Measurements from ENCODE around the gene KDM8.
"Not testable (repeated sequence)": the region's sequence is repeated elsewhere in the genome, so short reads cannot be mapped to it uniquely, and the experiment has no call there.

Gene KDM8

DNA sequence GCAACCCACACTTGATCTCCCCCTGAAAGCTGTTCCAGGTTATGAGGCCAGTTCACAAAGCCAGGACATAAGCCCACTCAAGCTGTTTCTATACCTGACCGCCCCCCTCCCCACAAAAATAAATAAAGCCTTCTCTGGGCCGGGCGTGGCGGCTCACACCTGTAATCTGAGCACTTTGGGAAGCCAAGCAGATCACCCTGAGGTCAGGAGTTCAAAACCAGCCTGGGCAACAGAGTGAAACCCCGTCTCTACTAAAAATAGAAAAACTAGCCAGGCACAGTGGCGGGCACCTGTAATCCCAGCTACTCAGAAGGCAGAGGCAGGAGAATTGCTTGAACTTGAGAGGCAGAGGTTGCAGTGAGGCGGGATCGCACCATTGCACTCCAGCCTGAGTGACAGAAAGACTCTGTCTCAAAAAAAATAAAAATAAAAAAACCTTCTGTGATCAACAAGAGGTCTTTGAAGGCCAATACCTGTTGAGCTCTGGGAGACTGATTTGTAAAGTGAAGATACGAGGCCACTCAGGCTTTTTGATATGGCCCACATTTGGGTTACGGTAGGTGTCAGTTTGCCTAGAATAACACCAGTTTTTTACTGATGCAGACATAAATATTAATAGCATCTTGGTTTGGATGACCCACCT, 2.2 kb downstream of the KDM8 start:
- Histone ChIP-seq H3K27ac (ENCODE audit: low read depth, low read length) (no peak overlapping the region), H3K9me3 (ENCODE audit: low read length) (no peaks in the 10 kb centered on the region), H3K36me3 (ENCODE audit: insufficient read depth, low read length) (peaks cover 9% of the 10 kb centered on the region), H3K4me1 (ENCODE audit: insufficient read depth, low read length) (peaks cover 8% of the 10 kb centered on the region), H3K9ac (ENCODE audit: low read length) (no peak overlapping the region), H3K4me3 (ENCODE audit: low read depth in 1 of 2, low read length in 2 of 2) (no peak overlapping the region), H3K27me3 (ENCODE audit: control insufficient read depth in 1 of 2, insufficient read depth in 2 of 2, low read length in 2 of 2) (no peaks in the 10 kb centered on the region)

DNA sequence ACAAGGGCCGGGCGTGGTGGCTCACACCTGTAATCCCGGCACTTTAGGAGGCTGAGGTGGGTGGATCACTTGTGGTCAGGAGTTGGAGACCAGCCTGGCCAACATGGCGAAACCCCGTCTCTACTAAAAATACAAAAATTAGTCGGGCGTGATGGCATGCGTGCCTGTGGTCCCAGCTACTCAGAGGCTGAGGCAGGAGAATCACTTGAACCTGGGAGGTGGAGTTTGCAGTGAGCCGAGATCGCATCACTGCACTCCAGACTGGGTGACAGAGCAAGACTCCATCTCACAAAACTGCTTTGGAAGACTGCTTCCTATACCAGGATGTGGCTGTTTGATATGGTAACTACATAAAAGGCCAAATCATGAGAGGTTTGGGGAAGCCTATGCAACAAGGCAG, 3.8 kb downstream of the KDM8 start:
- not testable (repeated sequence) for H3K9me3 ChIP-seq (ENCODE audit: low read length); H3K9ac ChIP-seq (ENCODE audit: low read length); H3K4me1 ChIP-seq (ENCODE audit: insufficient read depth, low read length); H3K27me3 ChIP-seq (ENCODE audit: control insufficient read depth in 1 of 2, insufficient read depth in 2 of 2, low read length in 2 of 2); H3K4me3 ChIP-seq (ENCODE audit: low read depth in 1 of 2, low read length in 2 of 2); H3K27ac ChIP-seq (ENCODE audit: low read depth, low read length)
- peaks cover 16% of the 10 kb centered on the region for H3K36me3 ChIP-seq (ENCODE audit: insufficient read depth, low read length)

DNA sequence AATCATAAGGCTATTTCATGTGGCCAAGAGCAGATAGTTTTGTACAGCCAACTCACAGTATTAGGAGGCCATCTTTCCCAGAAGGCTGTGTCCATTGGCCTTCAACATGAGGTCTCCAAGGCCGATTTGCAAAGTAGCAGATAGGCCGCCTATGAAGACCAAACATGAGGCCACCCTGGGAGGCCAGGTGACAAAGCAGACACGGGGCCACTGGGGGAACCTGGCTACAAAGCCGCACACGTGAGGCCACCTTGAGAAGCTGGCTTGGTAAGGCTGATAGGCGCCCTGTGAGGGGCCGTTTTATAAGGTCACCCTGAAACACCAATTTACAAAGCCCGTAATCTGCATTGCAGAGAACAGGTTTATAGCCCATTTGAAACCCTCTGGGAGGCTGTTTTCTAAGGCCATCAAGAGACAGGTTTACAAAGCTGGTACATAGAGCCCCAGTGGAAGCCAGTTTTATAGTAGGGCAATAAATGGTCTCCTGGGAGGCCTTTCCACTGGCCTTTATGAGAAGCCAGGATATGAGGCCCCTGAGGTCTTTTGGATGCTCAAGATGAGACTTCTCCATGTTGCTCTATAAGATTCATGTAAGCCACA, 4.9 kb downstream of the KDM8 start:
- Histone ChIP-seq H3K9me3 (ENCODE audit: low read length) (no peaks in the 10 kb centered on the region), H3K36me3 (ENCODE audit: insufficient read depth, low read length) (peaks cover 16% of the 10 kb centered on the region), H3K27me3 (ENCODE audit: control insufficient read depth in 1 of 2, insufficient read depth in 2 of 2, low read length in 2 of 2) (no peaks in the 10 kb centered on the region), H3K9ac (ENCODE audit: low read length) (no peak overlapping the region), H3K4me3 (ENCODE audit: low read depth in 1 of 2, low read length in 2 of 2) (no peak overlapping the region), H3K4me1 (ENCODE audit: insufficient read depth, low read length) (peaks cover 8% of the 10 kb centered on the region), H3K27ac (ENCODE audit: low read depth, low read length) (no peak overlapping the region)

DNA sequence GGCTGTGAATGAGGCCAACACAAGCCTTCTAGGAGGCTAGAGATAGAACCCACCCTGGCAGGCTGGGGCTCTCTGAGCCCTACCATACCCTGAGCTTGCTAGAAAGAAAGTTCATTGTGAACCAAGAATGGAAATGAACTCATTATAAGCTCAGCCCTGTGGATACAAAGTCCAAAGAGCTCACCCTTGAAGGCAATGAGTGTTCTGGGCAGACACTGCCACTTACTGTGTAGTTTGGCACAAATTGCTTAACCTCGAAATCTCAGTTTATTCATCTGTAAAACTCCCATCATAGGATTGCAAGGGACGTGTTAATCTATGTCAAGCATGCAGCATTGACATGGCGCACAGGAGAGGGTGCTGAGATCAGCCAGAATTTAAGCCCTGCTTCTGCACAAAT, 5.5 kb downstream of the KDM8 start:
- H3K27me3 ChIP-seq (ENCODE audit: control insufficient read depth in 1 of 2, insufficient read depth in 2 of 2, low read length in 2 of 2) = no peaks in the 10 kb centered on the region
- peaks cover 8% of the 10 kb centered on the region for H3K4me1 ChIP-seq (ENCODE audit: insufficient read depth, low read length)
- no peak overlapping the region for H3K27ac ChIP-seq (ENCODE audit: low read depth, low read length)
- H3K4me3 ChIP-seq (ENCODE audit: low read depth in 1 of 2, low read length in 2 of 2) = no peak overlapping the region
- no peaks in the 10 kb centered on the region for H3K9me3 ChIP-seq (ENCODE audit: low read length)
- H3K36me3 ChIP-seq (ENCODE audit: insufficient read depth, low read length) = peaks cover 16% of the 10 kb centered on the region
- no peak overlapping the region for H3K9ac ChIP-seq (ENCODE audit: low read length)

DNA sequence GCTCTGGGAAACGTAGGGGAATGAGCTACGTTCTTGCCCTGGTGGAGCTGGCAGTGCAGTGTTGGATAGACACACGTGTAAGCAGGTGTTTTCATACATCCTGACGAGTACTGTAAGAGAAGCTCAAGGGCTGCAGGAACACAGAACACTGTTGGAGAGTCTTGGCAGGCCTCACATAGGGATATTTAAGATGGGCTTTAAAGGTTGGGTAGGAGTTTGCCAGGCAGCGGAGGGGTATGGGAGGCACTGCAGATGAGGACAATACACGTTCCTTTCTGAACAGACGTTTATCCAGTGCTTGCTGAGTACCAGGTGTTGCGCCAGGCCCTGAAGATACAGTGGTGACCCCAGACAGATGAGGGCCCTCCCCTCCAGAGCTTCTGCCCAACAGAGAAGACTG, 6.3 kb downstream of the KDM8 start:
- Histone ChIP-seq H3K4me1 (ENCODE audit: insufficient read depth, low read length) (peaks cover 3% of the 10 kb centered on the region), H3K9me3 (ENCODE audit: low read length) (no peaks in the 10 kb centered on the region), H3K4me3 (ENCODE audit: low read depth in 1 of 2, low read length in 2 of 2) (no peak overlapping the region), H3K36me3 (ENCODE audit: insufficient read depth, low read length) (peaks cover 17% of the 10 kb centered on the region), H3K27ac (ENCODE audit: low read depth, low read length) (no peak overlapping the region), H3K9ac (ENCODE audit: low read length) (no peak overlapping the region), H3K27me3 (ENCODE audit: control insufficient read depth in 1 of 2, insufficient read depth in 2 of 2, low read length in 2 of 2) (no peaks in the 10 kb centered on the region)

DNA sequence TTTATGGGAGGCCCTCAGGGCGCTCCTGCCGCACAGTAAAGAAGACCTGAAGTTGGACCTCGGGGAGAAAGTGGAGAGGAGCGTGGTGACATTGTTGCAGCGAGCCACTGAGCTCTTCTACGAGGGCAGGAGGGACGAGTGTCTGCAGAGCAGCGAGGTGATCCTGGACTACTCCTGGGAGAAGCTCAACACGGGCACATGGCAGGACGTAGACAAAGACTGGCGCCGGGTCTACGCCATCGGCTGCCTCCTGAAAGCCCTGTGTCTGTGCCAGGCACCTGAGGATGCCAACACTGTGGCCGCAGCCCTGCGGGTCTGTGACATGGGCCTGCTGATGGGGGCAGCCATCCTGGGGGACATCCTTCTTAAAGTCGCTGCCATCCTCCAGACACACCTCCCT, 6.8 kb downstream of the KDM8 start:
- Histone ChIP-seq H3K4me1 (ENCODE audit: insufficient read depth, low read length) (no peaks in the 10 kb centered on the region), H3K36me3 (ENCODE audit: insufficient read depth, low read length) (peaks cover 21% of the 10 kb centered on the region)

DNA sequence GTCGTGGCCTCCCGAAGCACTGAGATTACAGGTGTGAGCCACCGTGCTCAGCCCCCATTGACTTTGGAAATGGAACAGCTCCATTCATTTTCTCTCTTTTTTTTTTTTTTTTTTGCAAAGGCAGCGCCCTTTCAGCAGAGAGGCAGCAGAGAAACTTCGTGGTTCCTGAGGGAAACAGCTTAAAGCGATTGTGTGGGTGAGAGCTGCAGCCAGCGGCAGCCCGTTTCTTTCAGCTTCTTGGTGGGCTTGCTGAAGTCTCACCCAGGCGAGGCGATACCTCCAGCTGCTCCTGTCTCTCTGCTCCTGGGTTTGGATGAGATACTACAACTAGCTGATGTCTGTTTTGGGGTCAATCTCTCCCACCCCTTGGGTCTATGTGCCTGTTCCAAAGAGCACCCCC, 7.7 kb downstream of the KDM8 start:
- Histone ChIP-seq H3K36me3 (ENCODE audit: insufficient read depth, low read length) (peaks cover 21% of the 10 kb centered on the region), H3K4me3 (ENCODE audit: low read depth in 1 of 2, low read length in 2 of 2) (no peak overlapping the region), H3K27ac (ENCODE audit: low read depth, low read length) (no peak overlapping the region), H3K9ac (ENCODE audit: low read length) (no peak overlapping the region), H3K4me1 (ENCODE audit: insufficient read depth, low read length) (no peaks in the 10 kb centered on the region), H3K9me3 (ENCODE audit: low read length) (no peaks in the 10 kb centered on the region), H3K27me3 (ENCODE audit: control insufficient read depth in 1 of 2, insufficient read depth in 2 of 2, low read length in 2 of 2) (no peaks in the 10 kb centered on the region)

More for the DNA sequence above, 6.8 kb downstream of the KDM8 start:
- H3K9ac ChIP-seq (ENCODE audit: low read length) = no peak overlapping the region
- H3K9me3 ChIP-seq (ENCODE audit: low read length) = no peaks in the 10 kb centered on the region
- H3K27me3 ChIP-seq (ENCODE audit: control insufficient read depth in 1 of 2, insufficient read depth in 2 of 2, low read length in 2 of 2) = no peaks in the 10 kb centered on the region
- H3K4me3 ChIP-seq (ENCODE audit: low read depth in 1 of 2, low read length in 2 of 2) = no peak overlapping the region
- H3K27ac ChIP-seq (ENCODE audit: low read depth, low read length) = no peak overlapping the region

DNA sequence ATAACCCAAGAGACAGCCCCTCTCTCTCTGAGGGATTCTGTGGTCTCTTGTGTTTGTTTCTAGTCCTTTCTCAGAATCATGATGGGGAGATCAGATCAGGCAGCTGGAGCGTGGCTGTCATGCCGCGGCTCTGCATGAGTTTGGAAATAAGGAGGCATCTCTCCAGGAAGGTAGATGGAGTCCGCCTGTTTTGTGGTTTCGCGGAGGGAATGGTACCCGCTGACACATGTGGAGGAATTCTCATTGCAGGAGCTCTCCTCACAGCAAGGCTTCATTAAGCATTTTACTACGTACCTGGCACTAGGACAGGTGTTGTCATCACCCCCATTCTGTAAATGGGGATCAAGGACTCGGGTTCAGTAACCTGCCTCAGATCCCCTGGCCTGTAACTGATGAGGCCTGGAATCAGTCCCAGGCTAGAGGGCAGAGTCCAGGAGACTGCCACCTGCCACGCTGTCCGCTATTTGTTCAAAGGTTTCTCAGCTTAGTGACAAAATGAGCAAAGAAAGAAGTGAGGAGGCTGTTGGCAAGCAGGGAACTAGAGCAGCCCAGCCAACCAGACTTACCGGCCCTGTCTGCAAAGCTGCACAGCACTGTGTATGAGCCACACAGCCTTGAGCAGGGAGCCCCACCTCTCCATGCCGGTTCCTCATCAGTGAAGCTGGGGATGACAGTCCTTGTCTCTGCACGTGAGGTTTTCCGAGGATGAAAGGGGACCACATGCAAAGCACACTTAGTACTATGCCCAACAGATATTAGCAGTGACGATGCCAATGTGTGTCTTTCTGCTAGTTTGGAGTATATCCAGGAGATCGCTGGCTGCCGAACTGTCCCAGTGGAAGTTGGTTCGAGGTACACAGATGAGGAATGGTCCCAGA, 11.0 kb downstream of the KDM8 start:
- H3K4me1 ChIP-seq (ENCODE audit: insufficient read depth, low read length) = no peaks in the 10 kb centered on the region
- peaks cover 29% of the 10 kb centered on the region for H3K36me3 ChIP-seq (ENCODE audit: insufficient read depth, low read length)
- no peak overlapping the region for H3K4me3 ChIP-seq (ENCODE audit: low read depth in 1 of 2, low read length in 2 of 2)
- no peaks in the 10 kb centered on the region for H3K27me3 ChIP-seq (ENCODE audit: control insufficient read depth in 1 of 2, insufficient read depth in 2 of 2, low read length in 2 of 2)
- no peak overlapping the region for H3K27ac ChIP-seq (ENCODE audit: low read depth, low read length)
- no peaks in the 10 kb centered on the region for H3K9me3 ChIP-seq (ENCODE audit: low read length)
- no peak overlapping the region for H3K9ac ChIP-seq (ENCODE audit: low read length)

DNA sequence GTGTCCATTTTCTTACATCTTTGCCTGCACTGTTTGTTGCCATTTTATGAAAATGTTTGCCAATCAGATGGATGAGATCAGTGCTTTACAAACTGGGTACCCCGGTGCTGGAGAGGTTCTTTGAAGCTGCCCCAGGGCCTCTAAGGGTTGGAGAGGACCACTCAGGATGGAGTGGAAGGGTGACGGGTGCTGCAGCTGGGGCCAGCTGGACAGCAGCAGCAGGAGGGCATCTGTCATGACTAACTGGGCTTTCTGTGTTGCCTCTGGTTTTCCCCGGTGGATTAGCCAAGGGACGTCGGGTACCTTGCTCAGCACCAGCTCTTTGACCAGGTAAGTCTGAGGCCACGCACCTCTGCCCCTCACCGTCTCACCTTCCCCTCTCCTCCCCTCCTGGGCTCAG, 12.3 kb downstream of the KDM8 start:
- peaks cover 18% of the 10 kb centered on the region for H3K36me3 ChIP-seq (ENCODE audit: insufficient read depth, low read length)
- no peak overlapping the region for H3K27ac ChIP-seq (ENCODE audit: low read depth, low read length)
- no peak overlapping the region for H3K4me3 ChIP-seq (ENCODE audit: low read depth in 1 of 2, low read length in 2 of 2)
- no peaks in the 10 kb centered on the region for H3K4me1 ChIP-seq (ENCODE audit: insufficient read depth, low read length)
- no peaks in the 10 kb centered on the region for H3K9me3 ChIP-seq (ENCODE audit: low read length)
- H3K9ac ChIP-seq (ENCODE audit: low read length) = no peak overlapping the region
- no peaks in the 10 kb centered on the region for H3K27me3 ChIP-seq (ENCODE audit: control insufficient read depth in 1 of 2, insufficient read depth in 2 of 2, low read length in 2 of 2)

DNA sequence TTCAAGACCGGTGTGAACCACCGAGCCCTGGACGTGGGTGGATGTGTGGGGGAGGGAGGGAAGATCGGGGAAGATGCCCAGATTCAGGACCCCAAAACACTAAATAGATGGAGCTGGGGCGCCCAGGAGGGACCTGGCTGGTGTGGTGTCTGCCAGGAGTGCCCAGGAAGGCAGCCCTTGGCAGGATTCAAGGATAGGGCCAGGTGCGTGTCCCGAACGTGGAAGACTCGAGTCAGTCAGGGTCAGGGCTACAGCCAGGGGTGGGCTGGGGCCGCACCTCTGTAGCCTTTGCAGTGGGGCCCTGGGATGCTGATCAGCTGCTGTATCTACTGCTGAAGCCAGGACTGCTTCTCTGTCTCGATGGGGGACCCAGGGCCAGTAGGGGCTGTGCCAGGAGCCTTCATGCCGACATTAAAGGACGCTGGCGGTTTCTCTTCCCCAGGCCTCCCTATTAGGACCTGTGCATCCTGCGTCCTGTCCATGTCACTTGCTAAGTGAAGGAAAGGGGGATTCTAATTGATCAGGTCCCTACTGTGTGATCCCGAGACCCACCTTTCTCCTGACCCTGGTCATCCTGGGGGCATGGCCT, 13.1 kb downstream of the KDM8 start:
- Histone ChIP-seq H3K27me3 (ENCODE audit: control insufficient read depth in 1 of 2, insufficient read depth in 2 of 2, low read length in 2 of 2) (no peaks in the 10 kb centered on the region), H3K4me1 (ENCODE audit: insufficient read depth, low read length) (no peaks in the 10 kb centered on the region), H3K9me3 (ENCODE audit: low read length) (no peaks in the 10 kb centered on the region), H3K27ac (ENCODE audit: low read depth, low read length) (no peak overlapping the region), H3K9ac (ENCODE audit: low read length) (no peak overlapping the region), H3K36me3 (ENCODE audit: insufficient read depth, low read length) (peaks cover 13% of the 10 kb centered on the region), H3K4me3 (ENCODE audit: low read depth in 1 of 2, low read length in 2 of 2) (no peak overlapping the region)

DNA sequence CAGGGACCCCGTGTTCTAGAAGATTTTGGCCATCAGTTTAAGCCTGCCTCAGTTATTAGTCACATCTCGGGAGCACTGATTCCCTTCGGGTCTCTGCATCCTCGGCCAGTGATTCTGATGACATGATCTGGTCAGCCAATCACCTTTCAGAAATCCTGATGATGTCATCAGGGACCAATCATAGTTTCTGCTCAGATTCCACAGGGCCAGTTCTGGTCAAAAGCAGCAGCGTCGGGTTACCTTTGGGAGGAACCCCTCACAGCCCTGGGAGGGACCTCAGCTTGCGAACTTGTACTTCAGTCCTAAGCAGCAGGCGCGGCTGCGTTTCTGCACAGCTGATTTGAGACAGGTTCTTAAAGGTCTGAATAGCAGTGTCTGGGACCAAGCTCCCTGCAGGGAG, 13.9 kb downstream of the KDM8 start:
- Histone ChIP-seq H3K4me1 (ENCODE audit: insufficient read depth, low read length) (peaks cover 6% of the 10 kb centered on the region), H3K9ac (ENCODE audit: low read length) (no peak overlapping the region), H3K36me3 (ENCODE audit: insufficient read depth, low read length) (peaks cover 13% of the 10 kb centered on the region), H3K9me3 (ENCODE audit: low read length) (no peaks in the 10 kb centered on the region), H3K27me3 (ENCODE audit: control insufficient read depth in 1 of 2, insufficient read depth in 2 of 2, low read length in 2 of 2) (no peaks in the 10 kb centered on the region), H3K4me3 (ENCODE audit: low read depth in 1 of 2, low read length in 2 of 2) (no peak overlapping the region), H3K27ac (ENCODE audit: low read depth, low read length) (no peak overlapping the region)

Measured in muscle layer of colon (tissue), 2 donors.